ENCODE results near the gene GPALPP1.

GPALPP1 gene

GRCh38 chr13:44967704-44968433 is 21.5 kb upstream of the GPALPP1 start:
- DNase-seq (ENCODE audit: extremely low read depth, low read depth), result no peak
- no peak for TF ChIP-seq CTCF (IDR thresholded peaks at IDR 0.05; ENCODE audit: low read depth, low read length, missing control alignments)

GRCh38 chr13:44968434-44968815 is 20.9 kb upstream of the GPALPP1 start:
- TF ChIP-seq CTCF (IDR thresholded peaks at IDR 0.05; ENCODE audit: low read depth, low read length, missing control alignments), result no peak
- no peak for DNase-seq (ENCODE audit: extremely low read depth, low read depth)
- H3K4me3 ChIP-seq (replicated peaks; ENCODE audit: low read depth, low read length), result no peak overlapping the region

More at GRCh38 chr13:44967704-44968433, 21.5 kb upstream of the GPALPP1 start:
- H3K4me3 ChIP-seq (replicated peaks; ENCODE audit: low read depth, low read length), result no peak overlapping the region

DNA sequence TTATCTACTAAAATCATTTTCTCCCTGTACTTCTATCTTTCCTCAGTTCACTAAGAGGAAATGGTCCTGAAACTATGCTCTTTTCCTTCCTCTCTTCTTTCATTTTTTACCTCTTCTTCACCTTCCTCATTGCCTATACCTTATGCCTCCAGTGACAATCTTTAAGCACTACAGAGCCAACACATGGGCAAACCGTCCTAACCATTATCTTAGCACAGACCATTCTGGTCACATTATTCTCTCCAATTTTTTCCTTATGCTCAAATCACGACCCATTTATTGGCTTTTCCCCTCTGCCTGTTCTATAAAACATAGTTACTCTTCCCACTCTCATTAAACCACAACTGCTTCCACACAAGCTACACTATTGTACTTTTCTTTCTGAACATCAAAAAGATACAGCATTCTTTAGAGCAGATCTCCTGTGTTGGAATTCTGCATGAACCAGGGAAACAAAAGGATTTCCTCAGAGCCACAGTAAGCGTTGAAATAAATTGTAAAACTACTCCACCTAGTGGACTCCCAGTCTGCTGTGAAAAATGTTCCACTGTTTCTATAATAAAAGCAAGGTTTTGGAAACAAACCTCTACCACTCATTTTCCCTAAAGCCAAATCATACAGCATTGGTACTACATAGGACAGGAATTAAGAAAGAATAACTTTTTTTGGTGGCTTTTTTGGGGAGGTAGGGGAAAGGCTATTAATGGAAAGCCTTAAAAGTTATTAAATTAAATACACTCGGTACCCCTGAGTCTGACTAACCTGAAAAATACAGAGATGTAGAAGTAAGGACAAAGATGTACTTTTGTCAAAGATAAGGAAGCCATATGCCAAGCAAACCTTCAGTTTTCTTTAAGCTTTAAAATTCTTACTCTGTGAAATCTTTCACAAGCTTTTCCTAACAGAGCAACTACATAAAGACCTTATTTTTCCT is 19.5 kb upstream of the GPALPP1 start:
- no peak overlapping the region for H3K4me3 ChIP-seq (replicated peaks; ENCODE audit: low read depth, low read length)
- TF ChIP-seq CTCF (IDR thresholded peaks at IDR 0.05; ENCODE audit: low read depth, low read length, missing control alignments), result peak; percentile 62
- peak; percentile 44 for DNase-seq (ENCODE audit: extremely low read depth, low read depth)

GRCh38 chr13:44971656-44972595 is 17.4 kb upstream of the GPALPP1 start:
- peak; percentile 31 for DNase-seq (ENCODE audit: extremely low read depth, low read depth)
- no peak overlapping the region for H3K4me3 ChIP-seq (replicated peaks; ENCODE audit: low read depth, low read length)
- TF ChIP-seq CTCF (IDR thresholded peaks at IDR 0.05; ENCODE audit: low read depth, low read length, missing control alignments), result no peak

DNA sequence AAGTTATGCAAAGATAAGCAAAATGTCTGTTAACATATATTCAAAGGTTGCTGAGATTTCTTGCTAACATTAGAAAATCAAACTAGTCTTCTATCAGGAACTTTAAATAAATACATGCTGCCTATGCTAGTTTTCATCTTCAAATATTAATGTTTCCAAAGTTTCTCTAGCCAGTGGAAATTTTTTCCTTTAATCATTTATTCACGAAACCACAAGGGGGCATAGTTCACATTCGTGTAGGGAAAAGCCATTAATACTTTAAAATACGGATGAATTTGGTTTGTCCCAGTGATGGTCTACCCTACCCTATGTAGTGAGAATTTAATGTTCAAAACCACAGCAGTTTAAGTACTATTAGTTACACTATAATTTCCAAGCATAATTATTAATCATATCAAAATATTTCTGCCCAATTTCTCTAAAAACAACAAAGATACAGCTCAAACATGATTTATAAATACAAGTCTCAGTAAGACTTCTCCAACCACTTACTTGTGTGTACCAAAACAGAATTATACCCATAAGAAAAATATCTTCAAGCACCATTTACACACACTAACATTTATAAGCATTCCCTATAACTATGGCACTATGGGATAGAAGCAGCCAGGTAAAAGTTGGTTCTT is 16.3 kb upstream of the GPALPP1 start:
- H3K4me3 ChIP-seq (replicated peaks; ENCODE audit: low read depth, low read length), result no peak overlapping the region
- TF ChIP-seq CTCF (IDR thresholded peaks at IDR 0.05; ENCODE audit: low read depth, low read length, missing control alignments), result peak; percentile 20
- DNase-seq (ENCODE audit: extremely low read depth, low read depth), result no peak
